ENCODE measurements around the gene F10. TPM values are rescaled to one million over a fixed set of nuclear protein-coding genes. Genes with fewer than 3 reads are reported as not detected.

Gene F10
- total and polyA plus RNA-seq, 2 donors (not counting 3 experiments of a cell fraction or from before 2014, with no cell fraction given), result 0.25 TPM; not detected in 1

GRCh38 chr13:113126265-113127150 is 3.9 kb downstream of the F10 start:
- TF ChIP-seq EZH2 (IDR thresholded peaks at IDR 0.05; ENCODE audit: borderline replicate concordance, low read depth, low read length, severe bottlenecking) (no peak), GATA2 (IDR thresholded peaks at IDR 0.05; ENCODE audit: insufficient read depth, insufficient read length, low read depth, low read length) (no peak), MAX (IDR thresholded peaks at IDR 0.05; ENCODE audit: insufficient read depth, insufficient read length) (no peak), FOS (IDR thresholded peaks at IDR 0.05; ENCODE audit: borderline replicate concordance, insufficient read depth, low read length) (no peak), CTCF (IDR thresholded peaks at IDR 0.05; ENCODE audit: extremely low read depth in 1 of 2, insufficient read depth in 1 of 2, low read depth in 1 of 2, low read length in 2 of 2) (no peak), POLR2A (IDR thresholded peaks at IDR 0.05; ENCODE audit: low read depth, low read length) (no peak), POLR2AphosphoS5 (IDR thresholded peaks at IDR 0.05; ENCODE audit: insufficient read depth, low read depth, low read length) (no peak), MYC (IDR thresholded peaks at IDR 0.05; ENCODE audit: low read depth, low read length) (no peak), JUN (IDR thresholded peaks at IDR 0.05; ENCODE audit: borderline replicate concordance, insufficient read depth, insufficient read length, low read depth) (no peak)
- DNase-seq (ENCODE audit: low read depth, low spot score) (no peak), FAIRE-seq (no peak)
- Histone ChIP-seq H3K27me3 (ENCODE audit: control insufficient read depth in 2 of 2, insufficient read depth in 2 of 2, low read length in 2 of 2) (peaks cover 3 to 10% of the 10 kb centered on the region in 2 experiments), H3K4me3 (replicated peaks in 1 of 3; ENCODE audit: insufficient read depth in 1 of 3, low read depth in 1 of 3, low read length in 3 of 3) (no peak overlapping the region), H3K36me3 (ENCODE audit: control insufficient read depth in 2 of 2, extremely low read depth in 1 of 2, insufficient read depth in 2 of 2, low read length in 2 of 2) (no peaks in the 10 kb centered on the region), H3K9ac (replicated peaks; ENCODE audit: extremely low read depth, insufficient read depth, low read length) (no peak overlapping the region), H3K4me1 (ENCODE audit: control insufficient read depth, extremely low read depth, insufficient read depth, low read length) (no peaks in the 10 kb centered on the region), H3K4me2 (ENCODE audit: insufficient read depth, low read length) (no peak overlapping the region), H3K9me3 (replicated peaks; ENCODE audit: control insufficient read depth, insufficient read depth, low read length) (no peaks in the 10 kb centered on the region), H4K20me1 (replicated peaks; ENCODE audit: control insufficient read depth, extremely low read depth, insufficient read depth, low read length) (no peaks in the 10 kb centered on the region), H3K27ac (ENCODE audit: insufficient read depth, low read depth, low read length) (no peak overlapping the region), H3K9me1 (replicated peaks; ENCODE audit: control insufficient read depth, extremely low read depth, insufficient read depth, low read length) (no peaks in the 10 kb centered on the region), H3K79me2 (ENCODE audit: control insufficient read depth, insufficient read depth, low read length) (no peaks in the 10 kb centered on the region), H2AFZ (ENCODE audit: low read depth, low read length) (no peak overlapping the region)
- no TSS peak for BruUV-seq (replicated peaks)
- dilution Hi-C loops (cut with MboI; ENCODE audit: extremely low pct_ligation_motif_present, low sequenced_read_pairs) (no loop called here), intact Hi-C loops (cut with micrococcal nuclease) (no loop called here)
- ChIA-PET POLR2A (no interaction called here), CTCF (no interaction called here)

Measured in endothelial cell of umbilical vein (primary cell).